Right renal pelvis (tissue), 4 donors: ENCODE data around the gene ARRB1. TPM values are rescaled to one million over a fixed set of nuclear protein-coding genes. Genes with fewer than 3 reads are reported as not detected.
"Not testable (repeated sequence)": the region's sequence is repeated elsewhere in the genome, so short reads cannot be mapped to it uniquely, and the experiment has no call there.

Experiments
- DNase-seq, 4 donors: peaks; one replicate each; pipeline ENCODE4 v3.0.0-alpha.2; 2013; ENCODE audit warnings: low read depth in 4 of 4, low spot score in 3 of 4, missing footprints in 1 of 4
- polyA plus RNA-seq, 4 donors: library from polyadenylated mRNA; unstranded; fragments of 120-200 nt; gene quantifications; one replicate each; pipeline ENCODE4 v1.2.1, GENCODE V29; 2013; ENCODE audit not compliant: insufficient read length in 4 of 4

ARRB1 gene
- polyA plus RNA-seq, 4 donors = 24.1 to 28.6 (median 26.0) TPM

GRCh38 chr11:75373201-75373600 is 21.7 kb upstream of the ARRB1 start:
- no peak for DNase-seq

GRCh38 chr11:75371949-75372876 is 20.8 kb upstream of the ARRB1 start:
- DNase-seq = no peak

DNA sequence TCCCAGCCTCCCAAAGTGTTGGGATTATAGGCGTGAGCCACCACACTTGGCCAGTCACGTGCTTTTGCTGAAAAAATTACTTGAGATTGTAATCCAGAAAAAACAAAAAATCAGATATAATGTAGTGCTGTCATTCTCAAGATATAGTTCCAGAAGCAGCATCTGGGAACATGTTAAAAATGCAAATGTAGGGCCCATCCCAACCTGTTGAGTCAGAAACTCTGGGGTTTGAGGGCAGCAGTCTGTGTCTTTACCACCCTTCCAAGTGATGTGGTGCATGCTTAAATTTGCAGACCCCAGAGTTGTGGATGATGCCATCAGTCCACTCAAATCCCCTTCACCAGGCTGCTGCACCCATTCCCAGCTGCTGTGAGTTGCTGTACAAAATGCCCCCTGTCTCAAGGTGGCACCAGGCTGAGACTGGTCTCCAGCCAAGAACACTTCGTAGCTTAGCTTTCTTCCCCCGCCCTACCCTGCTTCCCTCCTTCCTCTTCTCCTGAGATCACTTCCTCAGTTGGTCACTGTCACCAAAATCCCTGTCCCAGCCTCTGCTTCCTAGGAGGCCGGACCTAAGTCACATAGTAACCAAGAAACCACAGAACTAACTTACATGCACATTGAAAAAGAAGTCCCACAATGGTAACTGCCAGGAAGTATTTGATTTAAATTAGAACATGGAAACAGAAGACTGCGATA is 18.2 kb upstream of the ARRB1 start:
- no peak for DNase-seq

- DNase-seq = not testable (repeated sequence)
Observed at GRCh38 chr11:75366826-75367225, 15.4 kb upstream of the ARRB1 start.

- no peak for DNase-seq
Observed at GRCh38 chr11:75365711-75366181, 14.3 kb upstream of the ARRB1 start.

- DNase-seq = not testable (repeated sequence)
Observed at GRCh38 chr11:75362285-75362684, 10.8 kb upstream of the ARRB1 start.

GRCh38 chr11:75356613-75357012 is 5.2 kb upstream of the ARRB1 start:
- DNase-seq = no peak

DNA sequence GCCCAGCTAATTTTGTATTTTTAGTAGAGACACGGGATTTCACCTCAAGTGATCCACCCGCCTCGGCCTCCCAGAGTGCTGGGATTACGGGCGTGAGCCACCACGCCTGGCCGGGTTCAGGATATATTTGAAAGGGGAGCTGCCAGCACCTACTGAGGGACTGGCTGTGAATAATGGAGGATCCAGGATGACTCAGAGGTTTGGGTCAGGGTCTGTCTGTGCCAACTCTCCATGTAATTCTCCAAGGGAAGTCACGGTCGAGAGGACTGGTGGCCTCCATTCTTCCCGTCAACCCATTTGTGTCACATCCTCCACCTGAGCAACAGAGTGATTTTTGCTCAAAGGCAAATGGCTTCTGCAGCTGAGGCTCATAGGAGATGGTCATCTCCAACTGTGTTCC is 3.6 kb upstream of the ARRB1 start:
- DNase-seq = no peak

DNA sequence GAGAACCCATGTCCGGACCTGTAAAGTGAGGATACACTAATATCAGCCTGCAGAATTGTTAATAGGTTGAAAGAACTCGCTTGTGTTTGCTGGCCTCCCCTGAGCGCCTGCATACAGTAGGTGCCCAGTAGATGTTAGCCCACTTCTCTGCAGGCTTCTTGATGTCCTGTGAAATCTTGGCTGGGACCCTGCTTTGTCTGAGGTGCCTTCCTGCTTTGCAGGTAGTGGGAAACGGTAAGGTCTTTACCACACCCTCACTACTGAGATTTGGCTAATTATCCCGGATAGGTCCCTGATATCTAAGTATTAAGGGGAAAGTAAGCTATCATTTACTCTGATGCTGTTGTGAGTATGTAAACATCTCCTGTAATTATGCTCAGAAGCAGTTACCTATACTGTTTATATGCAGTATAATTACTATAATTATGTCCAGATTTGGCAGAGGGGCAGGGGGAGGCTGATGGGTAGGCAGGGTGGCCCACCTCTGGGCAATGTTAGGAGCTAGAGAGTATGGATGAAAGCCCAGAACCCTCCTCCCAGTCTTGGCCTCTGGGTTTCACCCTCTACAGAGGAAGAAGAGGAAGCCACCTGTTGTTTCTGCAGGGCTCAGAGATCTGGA is 1.2 kb upstream of the ARRB1 start:
- no peak for DNase-seq

DNA sequence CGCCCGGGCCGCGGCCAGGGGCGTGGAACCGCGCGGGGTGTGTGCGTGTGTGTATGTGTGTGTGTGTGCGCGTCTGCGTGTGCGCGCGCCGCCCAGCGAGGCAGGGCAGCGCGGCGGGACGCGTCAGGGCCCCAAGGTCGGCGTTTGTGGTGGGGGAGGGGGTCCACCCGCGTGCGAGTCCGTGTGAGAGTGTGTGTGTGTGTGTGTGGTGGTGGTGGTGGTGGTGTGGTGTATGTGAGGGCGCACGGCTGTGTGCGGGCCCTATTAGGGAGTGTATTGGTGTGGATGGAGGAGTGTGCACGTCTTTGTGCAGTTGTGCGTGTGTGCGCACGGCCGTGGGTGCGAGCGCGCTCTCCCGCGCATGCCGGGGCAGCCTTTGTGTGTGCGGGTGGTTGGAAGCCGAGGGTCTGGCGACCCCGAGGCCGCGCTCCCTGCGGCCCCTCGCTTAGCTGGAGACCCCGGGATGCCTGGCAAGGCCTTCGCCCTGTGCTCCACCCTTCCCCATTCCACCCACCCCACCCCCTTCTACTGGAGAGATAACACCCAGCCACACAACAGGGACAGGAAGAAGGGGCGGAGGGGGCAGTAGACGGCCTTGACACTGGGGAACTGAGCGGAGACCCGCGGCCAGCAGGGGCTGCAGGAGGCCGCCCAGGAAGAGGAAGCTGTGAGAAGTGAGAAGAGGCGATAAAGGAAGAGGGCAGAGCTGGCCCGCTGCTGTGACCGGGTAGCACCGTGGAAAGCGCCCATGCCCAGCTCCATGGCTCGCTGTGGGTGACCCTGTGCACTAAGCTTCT is 528 bp upstream of the ARRB1 start:
- DNase-seq = no peak

- DNase-seq = no peak
Observed at GRCh38 chr11:75350743-75351540, 519 bp downstream of the ARRB1 start.

- DNase-seq = no peak
Observed at GRCh38 chr11:75350122-75350742, 1.2 kb downstream of the ARRB1 start.

DNA sequence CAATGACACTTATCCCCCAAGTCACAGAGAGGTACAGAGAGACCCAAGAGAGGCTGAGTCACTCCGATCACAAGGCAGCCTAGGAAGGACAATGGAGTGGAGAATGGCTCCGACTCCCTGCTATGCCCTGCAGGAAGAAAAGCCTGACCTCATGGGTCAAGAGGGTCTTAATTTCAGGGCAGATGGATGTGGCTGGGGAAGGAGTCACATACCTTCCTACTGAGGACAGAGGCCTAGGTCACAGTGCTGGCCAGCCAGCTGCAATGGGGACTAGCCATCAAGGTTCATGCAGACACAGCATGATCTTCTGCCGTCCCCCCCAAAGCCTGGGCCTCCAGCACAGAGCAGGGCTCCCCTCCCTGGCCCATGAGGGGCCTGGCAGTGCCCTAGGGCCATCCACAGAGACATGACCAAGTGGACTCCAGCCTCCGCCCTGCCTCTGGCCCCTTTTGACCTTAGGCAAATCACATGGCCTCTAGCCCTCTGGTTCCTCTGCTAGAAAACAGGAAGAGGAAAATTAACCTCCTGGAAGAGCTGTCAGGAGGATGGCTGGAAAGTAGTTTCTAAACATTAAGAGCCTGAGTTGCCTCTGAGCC is 1.8 kb downstream of the ARRB1 start:
- DNase-seq = no peak

GRCh38 chr11:75347781-75348566 is 3.5 kb downstream of the ARRB1 start:
- DNase-seq = no peak

GRCh38 chr11:75346912-75347647 is 4.4 kb downstream of the ARRB1 start:
- no peak for DNase-seq

GRCh38 chr11:75346296-75346695 is 5.2 kb downstream of the ARRB1 start:
- DNase-seq = no peak

- DNase-seq = no peak
Observed at GRCh38 chr11:75345455-75346160, 5.9 kb downstream of the ARRB1 start.
